DND-41 (cell line): ENCODE results near the gene PRPF6.

Experiments
- ATAC-seq: fragments of 200-7000 bp; cut with Tn5 transposase; 3 replicates; pipeline ENCODE4 v1.9.1; 2021; ENCODE audit warnings: low read depth; ENCODE audit not compliant: insufficient read depth
- DNase-seq: peaks from one replicate; pipeline ENCODE4 v3.0.0-alpha.2; 2020
- H2AFZ ChIP-seq: 2 replicates; pipeline ENCODE4 v1.6.0; 2012; ENCODE audit warnings: low read depth, low read length
- H3K27ac ChIP-seq: 2 replicates; pipeline ENCODE4 v1.5.1; 2012; ENCODE audit warnings: low read length, inconsistent platforms
- H3K27me3 ChIP-seq: fragments of 200-600 bp; sonication (generic); 2 replicates; pipeline ENCODE4 v1.6.0; 2012; ENCODE audit warnings: low read length, mild to moderate bottlenecking, inconsistent platforms; ENCODE audit not compliant: insufficient read depth, poor library complexity
- H3K36me3 ChIP-seq: 2 replicates; pipeline ENCODE4 v1.5.1; 2012; ENCODE audit warnings: low read length, inconsistent platforms; ENCODE audit not compliant: insufficient read depth
- H3K4me1 ChIP-seq: 2 replicates; pipeline ENCODE4 v1.5.1; 2012; ENCODE audit warnings: mild to moderate bottlenecking, low read length; ENCODE audit not compliant: insufficient read depth
- H3K4me2 ChIP-seq: 2 replicates; pipeline ENCODE4 v1.6.0; 2012; ENCODE audit warnings: mild to moderate bottlenecking, moderate library complexity, low read length, inconsistent platforms; ENCODE audit not compliant: insufficient read depth
- H3K4me3 ChIP-seq, 2 experiments: fragments of 200-600 bp in 1 of 2; shearing (Covaris generic) in 1 of 2; 2 replicates each; pipeline ENCODE4 v1.5.1; 2012 to 2016; ENCODE audit warnings: inconsistent platforms in 2 of 2, low read length in 2 of 2, mild to moderate bottlenecking in 2 of 2, low read depth in 1 of 2, moderate library complexity in 1 of 2
- H3K79me2 ChIP-seq: 2 replicates; pipeline ENCODE4 v1.6.0; 2012; ENCODE audit warnings: low read length, inconsistent platforms; ENCODE audit not compliant: insufficient read depth
- H3K9ac ChIP-seq: 2 replicates; pipeline ENCODE4 v1.6.0; 2012; ENCODE audit warnings: low read depth, mild to moderate bottlenecking, inconsistent platforms, low read length, moderate library complexity
- H3K9me3 ChIP-seq: 2 replicates; pipeline ENCODE4 v1.5.1; 2012; ENCODE audit warnings: low read length, moderate library complexity, mild to moderate bottlenecking, inconsistent platforms; ENCODE audit not compliant: insufficient read depth, severe bottlenecking
- H4K20me1 ChIP-seq: 2 replicates; pipeline ENCODE4 v1.6.0; 2012; ENCODE audit warnings: low read length; ENCODE audit not compliant: insufficient read depth
- EZH2 ChIP-seq: IDR thresholded peaks from 3 replicates; pipeline ENCODE4 v1.6.1; 2012; ENCODE audit warnings: borderline replicate concordance, low read depth, mild to moderate bottlenecking, moderate library complexity, low read length, inconsistent platforms; ENCODE audit not compliant: severe bottlenecking
- TF ChIP-seq, protein P1 (sequence below): IDR thresholded peaks from 2 replicates; pipeline ENCODE4 v1.5.1; 2012; ENCODE audit warnings: borderline replicate concordance, low read length, moderate library complexity, mild to moderate bottlenecking; ENCODE audit not compliant: poor library complexity, severe bottlenecking; ENCODE audit errors: extremely low read depth

The PRPF6 gene

DNA sequence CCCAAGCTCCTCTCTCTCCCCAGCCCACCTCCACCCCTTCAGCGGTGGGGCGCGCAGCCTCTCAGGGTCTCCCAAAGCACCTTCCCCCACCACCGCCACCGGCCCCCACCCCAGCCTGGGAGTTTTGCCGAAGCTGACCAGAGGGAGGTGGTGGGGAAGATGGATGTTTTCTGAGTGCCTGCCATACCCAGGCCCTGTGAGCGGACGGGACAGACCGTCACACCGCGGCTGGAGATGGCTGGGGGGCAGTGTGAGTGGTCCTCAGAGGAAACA lies 60.8 kb downstream of the PRPF6 start:
- Histone ChIP-seq H3K9me3 (no peaks in the 10 kb centered on the region), H3K79me2 (no peaks in the 10 kb centered on the region), H4K20me1 (peaks cover 8% of the 10 kb centered on the region; the same call in 1 of the 2 replicates), H3K27ac (no peak overlapping the region), H3K4me2 (peak overlapping the region; percentile 66), H3K4me1 (peaks cover 34% of the 10 kb centered on the region), H3K9ac (peak overlapping the region; percentile 52; the same call in 1 of the 2 replicates), H3K4me3 (peak overlapping the region in 1 of 2 experiments; percentile 52; a peak in 2 of 4 replicates), H2AFZ (0 out of 2 replicates have a peak overlapping the region, but pooled peaks have one; percentile 63), H3K27me3 (peaks cover 42% of the 10 kb centered on the region), H3K36me3 (no peaks in the 10 kb centered on the region)
- ATAC-seq (no peak), DNase-seq (no peak)
- TF ChIP-seq, protein P1, sequence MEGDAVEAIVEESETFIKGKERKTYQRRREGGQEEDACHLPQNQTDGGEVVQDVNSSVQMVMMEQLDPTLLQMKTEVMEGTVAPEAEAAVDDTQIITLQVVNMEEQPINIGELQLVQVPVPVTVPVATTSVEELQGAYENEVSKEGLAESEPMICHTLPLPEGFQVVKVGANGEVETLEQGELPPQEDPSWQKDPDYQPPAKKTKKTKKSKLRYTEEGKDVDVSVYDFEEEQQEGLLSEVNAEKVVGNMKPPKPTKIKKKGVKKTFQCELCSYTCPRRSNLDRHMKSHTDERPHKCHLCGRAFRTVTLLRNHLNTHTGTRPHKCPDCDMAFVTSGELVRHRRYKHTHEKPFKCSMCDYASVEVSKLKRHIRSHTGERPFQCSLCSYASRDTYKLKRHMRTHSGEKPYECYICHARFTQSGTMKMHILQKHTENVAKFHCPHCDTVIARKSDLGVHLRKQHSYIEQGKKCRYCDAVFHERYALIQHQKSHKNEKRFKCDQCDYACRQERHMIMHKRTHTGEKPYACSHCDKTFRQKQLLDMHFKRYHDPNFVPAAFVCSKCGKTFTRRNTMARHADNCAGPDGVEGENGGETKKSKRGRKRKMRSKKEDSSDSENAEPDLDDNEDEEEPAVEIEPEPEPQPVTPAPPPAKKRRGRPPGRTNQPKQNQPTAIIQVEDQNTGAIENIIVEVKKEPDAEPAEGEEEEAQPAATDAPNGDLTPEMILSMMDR, result no peak
- TF ChIP-seq EZH2, result no peak

DNA sequence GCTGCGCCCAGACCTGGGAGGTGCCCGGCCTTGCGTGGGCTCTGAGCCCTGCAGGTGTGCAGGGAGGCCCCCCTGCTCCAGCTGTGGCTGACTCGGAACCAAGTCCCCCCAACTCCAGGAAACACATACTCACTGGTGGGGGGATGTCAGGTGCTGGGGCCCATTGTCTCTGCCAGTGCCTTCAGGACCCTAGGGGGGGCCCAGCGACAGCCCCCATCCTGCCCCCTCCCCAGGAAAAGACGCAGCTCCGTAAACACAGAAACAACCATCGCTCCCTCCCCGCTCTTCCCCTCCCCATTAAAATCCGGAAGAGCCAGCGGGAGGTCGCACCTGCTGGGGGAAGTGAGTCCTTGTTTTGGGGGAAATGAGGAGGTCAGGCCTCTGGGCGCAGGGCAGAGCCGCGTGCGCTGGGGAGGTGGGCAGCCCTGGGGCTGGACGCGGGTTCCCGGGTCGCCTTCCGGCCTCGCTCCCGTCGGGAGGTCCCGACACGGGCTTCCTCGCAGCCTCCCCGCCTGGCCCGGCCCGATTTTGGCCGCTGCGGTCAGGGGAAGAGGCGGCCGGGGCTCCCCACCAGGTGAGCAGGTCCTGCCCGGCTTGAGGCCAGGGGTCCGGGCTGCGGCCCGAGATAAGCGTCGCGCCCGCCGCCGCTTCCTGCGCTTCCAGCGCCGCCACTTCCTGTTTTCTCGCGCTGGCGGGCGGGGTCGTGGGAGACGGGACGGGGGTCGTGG lies 61.3 kb downstream of the PRPF6 start:
- peak overlapping the region; percentile 63 for H2AFZ ChIP-seq
- TF ChIP-seq, protein P1, result no peak
- TF ChIP-seq EZH2, result peak; percentile 94
- H3K27me3 ChIP-seq, result peaks cover 42% of the 10 kb centered on the region
- peaks cover 8% of the 10 kb centered on the region; the same call in 1 of the 2 replicates for H4K20me1 ChIP-seq
- no peaks in the 10 kb centered on the region for H3K79me2 ChIP-seq
- H3K36me3 ChIP-seq, result no peaks in the 10 kb centered on the region
- peak overlapping the region; percentile 20; the same call in 1 of the 2 replicates for H3K27ac ChIP-seq
- peaks cover 34% of the 10 kb centered on the region for H3K4me1 ChIP-seq
- ATAC-seq (no peak), DNase-seq (peak; percentile 46)
- H3K4me3 ChIP-seq, result peak overlapping the region in 1 of 2 experiments; percentile 52; a peak in 2 of 4 replicates
- H3K4me2 ChIP-seq, result peak overlapping the region; percentile 66
- peak overlapping the region; percentile 52 for H3K9ac ChIP-seq
- H3K9me3 ChIP-seq, result no peaks in the 10 kb centered on the region

DNA sequence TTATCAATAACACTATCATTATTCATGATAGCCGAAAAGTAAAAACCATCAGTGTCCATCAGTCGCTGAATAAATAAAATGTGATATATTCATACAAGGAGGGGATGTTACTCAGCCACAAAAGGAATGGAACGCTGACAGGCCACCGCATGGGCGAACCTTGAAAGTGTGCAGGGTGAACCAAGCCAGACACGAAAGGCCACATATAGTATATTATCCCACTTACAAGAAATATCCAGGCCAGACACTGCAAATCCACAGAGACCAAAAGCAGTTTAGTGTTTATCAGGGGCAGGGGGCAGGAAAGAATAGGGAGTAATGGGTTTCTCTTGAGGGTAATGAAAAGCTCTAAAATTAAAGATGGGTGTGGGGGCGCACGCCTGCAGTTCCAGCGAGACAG lies 62.8 kb downstream of the PRPF6 start:
- H3K79me2 ChIP-seq, result no peaks in the 10 kb centered on the region
- H3K36me3 ChIP-seq, result no peaks in the 10 kb centered on the region
- no peak for TF ChIP-seq EZH2
- TF ChIP-seq, protein P1, result no peak
- peaks cover 8% of the 10 kb centered on the region; the same call in 1 of the 2 replicates for H4K20me1 ChIP-seq
- no peak overlapping the region for H3K27ac ChIP-seq
- peaks cover 23% of the 10 kb centered on the region for H3K4me1 ChIP-seq
- no peak for ATAC-seq
- no peak for DNase-seq
- H3K9me3 ChIP-seq, result no peaks in the 10 kb centered on the region
- no peak overlapping the region for H3K4me2 ChIP-seq
- H3K4me3 ChIP-seq, result no peak overlapping the region
- H2AFZ ChIP-seq, result no peak overlapping the region
- H3K9ac ChIP-seq, result no peak overlapping the region
- H3K27me3 ChIP-seq, result peaks cover 35% of the 10 kb centered on the region
